ENCODE results near the gene TMEM40. TPM values are rescaled to one million over a fixed set of nuclear protein-coding genes. Genes with fewer than 3 reads are reported as not detected.

TMEM40 gene
- total RNA-seq, 4 donors from 2014 or later: not detected

- no peak overlapping the region for H3K4me3 ChIP-seq (replicated peaks in 1 of 3)
- H3K27ac ChIP-seq: no peak overlapping the region
- no peak for DNase-seq
- H3K27me3 ChIP-seq: no peaks in the 10 kb centered on the region
- no peaks in the 10 kb centered on the region for H3K4me1 ChIP-seq
- TF ChIP-seq CTCF (IDR thresholded peaks at IDR 0.05) (no peak), POLR2A (IDR thresholded peaks at IDR 0.05) (no peak)
- WGBS, 2 donors: 79 to 83% methylated on average over 5 of the region's 5 CpGs
- intact Hi-C loops (cut with DNase I): no loop called here
- no peaks in the 10 kb centered on the region for H3K36me3 ChIP-seq
- H3K9me3 ChIP-seq: no peaks in the 10 kb centered on the region
Observed at GRCh38 chr3:12742330-12743107, 16.5 kb downstream of the TMEM40 start.

- no peak for TF ChIP-seq POLR2A (IDR thresholded peaks at IDR 0.05)
- no peak for TF ChIP-seq CTCF (IDR thresholded peaks at IDR 0.05)
- 44 to 58% methylated on average over 2 of the region's 2 CpGs for WGBS, 2 donors
Observed at GRCh38 chr3:12741209-12741608, 17.9 kb downstream of the TMEM40 start.

GRCh38 chr3:12737833-12738232 is 21.2 kb downstream of the TMEM40 start:
- intact Hi-C loops (cut with DNase I): no loop called here
- Histone ChIP-seq H3K27ac (no peak overlapping the region), H3K36me3 (no peaks in the 10 kb centered on the region), H3K27me3 (no peaks in the 10 kb centered on the region), H3K4me3 (replicated peaks in 1 of 3) (no peak overlapping the region), H3K4me1 (no peaks in the 10 kb centered on the region), H3K9me3 (no peaks in the 10 kb centered on the region)
- no peak for TF ChIP-seq POLR2A (IDR thresholded peaks at IDR 0.05)
- TF ChIP-seq CTCF (IDR thresholded peaks at IDR 0.05): no peak
- no peak for DNase-seq
- 73 to 75% methylated on average over 5 to 6 of the region's 6 CpGs for WGBS, 2 donors

More at GRCh38 chr3:12741209-12741608, 17.9 kb downstream of the TMEM40 start:
- intact Hi-C loops (cut with DNase I): no loop called here
- H3K27me3 ChIP-seq: no peaks in the 10 kb centered on the region
- H3K4me1 ChIP-seq: no peaks in the 10 kb centered on the region
- no peak overlapping the region for H3K4me3 ChIP-seq (replicated peaks in 1 of 3)
- H3K9me3 ChIP-seq: no peaks in the 10 kb centered on the region
- no peak overlapping the region for H3K27ac ChIP-seq
- no peaks in the 10 kb centered on the region for H3K36me3 ChIP-seq
- peak in 1 of 2 donors; percentile 9 for DNase-seq

- no peak overlapping the region for H3K4me3 ChIP-seq (replicated peaks in 1 of 3)
- WGBS, 2 donors: 86 to 90% methylated on average over 2 of the region's 2 CpGs
- TF ChIP-seq POLR2A (IDR thresholded peaks at IDR 0.05): no peak
- no peak for TF ChIP-seq CTCF (IDR thresholded peaks at IDR 0.05)
- H3K9me3 ChIP-seq: no peaks in the 10 kb centered on the region
- DNase-seq: no peak
- H3K36me3 ChIP-seq: no peaks in the 10 kb centered on the region
- H3K4me1 ChIP-seq: no peaks in the 10 kb centered on the region
- intact Hi-C loops (cut with DNase I): no loop called here
- H3K27ac ChIP-seq: no peak overlapping the region
- no peaks in the 10 kb centered on the region for H3K27me3 ChIP-seq
Observed at GRCh38 chr3:12737319-12737718, 21.7 kb downstream of the TMEM40 start.

- H3K4me3 ChIP-seq (replicated peaks in 1 of 3): no peak overlapping the region
- 90 to 92% methylated on average over 4 of the region's 4 CpGs for WGBS, 2 donors
- H3K4me1 ChIP-seq: no peaks in the 10 kb centered on the region
- no peaks in the 10 kb centered on the region for H3K36me3 ChIP-seq
- intact Hi-C loops (cut with DNase I): no loop called here
- no peak for DNase-seq
- no peaks in the 10 kb centered on the region for H3K9me3 ChIP-seq
- H3K27ac ChIP-seq: no peak overlapping the region
- no peak for TF ChIP-seq POLR2A (IDR thresholded peaks at IDR 0.05)
- TF ChIP-seq CTCF (IDR thresholded peaks at IDR 0.05): no peak
- no peaks in the 10 kb centered on the region for H3K27me3 ChIP-seq
Observed at GRCh38 chr3:12734960-12735359, 24.1 kb downstream of the TMEM40 start.

All from thyroid gland (tissue), 4 donors.